Fibroblast of mammary gland (primary cell): ENCODE data around the gene PGAP3.

ENCODE experiments used
- DNase-seq: peaks from one replicate; pipeline ENCODE4 v3.0.0-alpha.2; 2010; ENCODE audit warnings: low read depth
- H3K4me3 ChIP-seq: 2 replicates; pipeline ENCODE4 v1.5.1; 2011; ENCODE audit warnings: low read depth, mild to moderate bottlenecking, low read length, moderate library complexity; ENCODE audit not compliant: control insufficient read depth
- TF ChIP-seq, protein P1 (sequence below): conservative IDR thresholded peaks from 2 replicates; pipeline ENCODE4 v1.5.1; 2011; ENCODE audit warnings: low read depth, low read length, inconsistent platforms; ENCODE audit not compliant: control insufficient read depth, insufficient read depth

Gene PGAP3

GRCh38 chr17:39695089-39695474, 7.2 kb upstream of the PGAP3 start:
- no peak overlapping the region for H3K4me3 ChIP-seq
- TF ChIP-seq, protein P1, sequence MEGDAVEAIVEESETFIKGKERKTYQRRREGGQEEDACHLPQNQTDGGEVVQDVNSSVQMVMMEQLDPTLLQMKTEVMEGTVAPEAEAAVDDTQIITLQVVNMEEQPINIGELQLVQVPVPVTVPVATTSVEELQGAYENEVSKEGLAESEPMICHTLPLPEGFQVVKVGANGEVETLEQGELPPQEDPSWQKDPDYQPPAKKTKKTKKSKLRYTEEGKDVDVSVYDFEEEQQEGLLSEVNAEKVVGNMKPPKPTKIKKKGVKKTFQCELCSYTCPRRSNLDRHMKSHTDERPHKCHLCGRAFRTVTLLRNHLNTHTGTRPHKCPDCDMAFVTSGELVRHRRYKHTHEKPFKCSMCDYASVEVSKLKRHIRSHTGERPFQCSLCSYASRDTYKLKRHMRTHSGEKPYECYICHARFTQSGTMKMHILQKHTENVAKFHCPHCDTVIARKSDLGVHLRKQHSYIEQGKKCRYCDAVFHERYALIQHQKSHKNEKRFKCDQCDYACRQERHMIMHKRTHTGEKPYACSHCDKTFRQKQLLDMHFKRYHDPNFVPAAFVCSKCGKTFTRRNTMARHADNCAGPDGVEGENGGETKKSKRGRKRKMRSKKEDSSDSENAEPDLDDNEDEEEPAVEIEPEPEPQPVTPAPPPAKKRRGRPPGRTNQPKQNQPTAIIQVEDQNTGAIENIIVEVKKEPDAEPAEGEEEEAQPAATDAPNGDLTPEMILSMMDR, result no peak
- no peak for DNase-seq

DNA sequence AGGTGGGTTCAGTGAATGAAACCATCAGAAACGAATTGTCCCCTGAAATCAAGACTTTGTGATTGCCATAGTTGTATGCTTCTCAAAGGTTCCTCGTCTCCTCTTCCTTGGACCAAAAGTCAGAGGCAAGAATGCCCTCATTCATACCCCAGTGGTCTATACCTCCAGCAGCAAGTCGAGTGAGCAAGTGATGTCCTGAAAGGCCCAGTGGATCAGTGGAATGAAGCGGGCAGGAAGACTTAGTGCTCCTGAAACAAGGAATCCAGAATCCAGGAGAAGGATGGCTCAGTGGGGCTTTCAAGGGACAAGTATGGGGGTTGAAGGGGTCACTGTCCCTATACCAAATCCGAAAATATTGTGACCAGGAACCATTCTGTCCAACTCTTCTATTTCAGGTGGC, 6.7 kb upstream of the PGAP3 start:
- no peak for DNase-seq
- TF ChIP-seq, protein P1, result no peak
- no peak overlapping the region for H3K4me3 ChIP-seq

DNA sequence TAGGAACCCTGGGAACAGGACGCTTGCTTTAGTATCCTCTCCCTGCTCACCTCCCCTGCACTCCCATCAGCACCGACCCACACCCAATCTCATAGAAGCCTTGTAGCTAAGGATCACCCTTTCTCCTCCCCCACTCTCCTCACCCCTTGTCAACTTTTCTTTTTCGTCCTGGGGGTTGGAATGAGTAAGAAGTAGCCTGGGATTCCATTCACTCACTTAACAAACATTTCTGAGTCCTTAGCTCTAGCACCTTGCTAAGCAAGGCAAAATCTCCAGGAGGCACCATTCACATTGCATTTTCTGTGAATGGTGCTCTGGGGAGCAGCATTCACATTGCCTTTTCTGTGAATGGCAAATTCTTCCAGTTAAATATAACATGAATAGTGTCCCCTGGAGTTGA, 1.1 kb upstream of the PGAP3 start:
- DNase-seq, result no peak
- TF ChIP-seq, protein P1, result no peak
- peak overlapping the region; percentile 69 for H3K4me3 ChIP-seq

DNA sequence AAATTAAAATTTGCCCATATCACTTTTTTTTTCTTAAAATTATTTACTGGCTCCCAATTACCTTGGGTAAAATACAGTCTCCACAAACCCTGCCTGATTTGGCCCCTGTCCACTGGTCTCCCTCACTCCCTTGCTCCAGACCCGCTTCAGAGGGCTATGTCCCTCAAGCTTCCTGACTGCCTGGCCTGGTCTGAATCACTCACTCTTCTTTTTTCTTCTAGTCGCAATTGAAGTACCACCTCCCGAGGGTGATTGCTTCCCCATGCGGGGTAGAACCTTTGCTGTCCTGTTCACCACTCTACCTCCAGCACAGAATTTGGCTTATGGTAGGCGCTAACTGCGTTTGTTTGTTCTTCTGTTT, 598 bp upstream of the PGAP3 start:
- TF ChIP-seq, protein P1, result no peak

DNA sequence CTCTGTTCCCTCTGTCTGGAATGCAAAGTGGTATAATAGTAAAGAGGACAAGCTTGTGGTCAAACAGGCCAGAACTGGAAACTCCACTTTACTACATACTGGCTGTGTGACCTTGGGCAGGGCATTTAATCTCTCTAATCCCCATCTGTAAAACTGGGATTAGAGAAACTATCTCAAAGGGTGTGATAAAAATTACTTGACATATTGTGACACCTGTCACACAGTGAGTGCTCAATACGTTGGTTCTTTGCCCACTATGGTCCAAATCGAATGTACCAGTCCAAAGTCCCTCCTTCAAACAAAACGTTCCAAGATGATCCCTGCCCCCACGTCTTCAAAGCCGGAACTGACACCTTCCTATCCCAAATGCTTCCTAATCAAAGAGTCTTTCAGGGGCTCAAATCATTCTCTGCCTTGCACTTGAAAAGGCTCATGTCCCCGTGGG, 734 bp downstream of the PGAP3 start:
- TF ChIP-seq, protein P1, result no peak
- peak overlapping the region; percentile 69 for H3K4me3 ChIP-seq
- DNase-seq, result no peak

More for the DNA sequence above, 598 bp upstream of the PGAP3 start:
- H3K4me3 ChIP-seq, result peak overlapping the region; percentile 69
- DNase-seq, result no peak

GRCh38 chr17:39684369-39685192, 3.3 kb downstream of the PGAP3 start:
- no peak for DNase-seq
- TF ChIP-seq, protein P1, result no peak
- no peak overlapping the region for H3K4me3 ChIP-seq
